Gastrocnemius medialis (tissue), 4 donors: Measurements from ENCODE around the gene PODNL1.

Source experiments
- POLR2A ChIP-seq, 2 donors: fragments of 450-650 bp; IDR thresholded peaks; one replicate each; pipeline ENCODE4 v1.6.1; 2017; ENCODE audit warnings: antibody characterized with exemption in 2 of 2, mild to moderate bottlenecking in 2 of 2, moderate library complexity in 2 of 2
- TF ChIP-seq, protein P1 (sequence below), 5 experiments: fragments of 450-650 bp in 3 of 5; fragments of 200-600 bp in 2 of 5; sonication (generic) in 2 of 5; IDR thresholded peaks in 4 of 5; conservative IDR thresholded peaks in 1 of 5; 1 replicate in 4 of 5; 2 replicates in 1 of 5; pipeline ENCODE4 v1.5.1; 2016 to 2019; ENCODE audit warnings: antibody characterized with exemption in 5 of 5, mild to moderate bottlenecking in 3 of 5, moderate library complexity in 3 of 5

DNA sequence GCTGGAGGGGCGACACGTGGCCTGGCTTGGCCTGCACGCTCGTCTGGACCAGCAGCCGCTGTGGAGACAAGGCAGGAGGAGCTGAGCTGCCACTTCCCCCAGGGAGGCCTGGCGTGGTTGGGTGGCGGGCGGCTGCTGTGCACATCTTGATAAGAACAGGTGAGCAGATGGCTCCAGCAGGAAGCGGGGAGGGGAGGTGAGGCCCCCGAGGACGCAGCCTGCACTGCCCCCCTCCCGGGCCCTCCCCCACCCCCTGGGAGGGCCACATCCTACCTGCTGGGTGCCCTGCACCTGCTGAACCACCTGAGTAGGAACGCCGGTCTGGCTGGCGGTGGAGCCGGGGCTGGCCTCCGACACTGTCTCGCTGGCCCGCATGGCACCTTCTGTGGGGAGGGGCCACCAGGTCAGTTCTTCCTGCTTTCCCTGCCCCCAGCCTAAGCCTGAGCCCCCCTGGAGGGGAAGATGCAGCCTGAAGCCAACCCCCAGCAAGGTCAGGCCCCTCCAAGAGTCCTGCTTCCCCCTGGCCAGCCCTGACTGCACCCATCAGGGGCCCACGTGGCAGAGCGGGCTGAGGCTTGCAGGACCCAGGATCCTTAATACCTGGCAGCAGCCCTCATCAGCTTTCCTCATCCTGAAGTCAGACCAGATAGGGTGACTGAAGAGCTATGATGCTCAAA lies 45.1 kb upstream of the PODNL1 start:
- no peak for TF ChIP-seq POLR2A (IDR thresholded peaks at IDR 0.05)
- TF ChIP-seq, protein P1, sequence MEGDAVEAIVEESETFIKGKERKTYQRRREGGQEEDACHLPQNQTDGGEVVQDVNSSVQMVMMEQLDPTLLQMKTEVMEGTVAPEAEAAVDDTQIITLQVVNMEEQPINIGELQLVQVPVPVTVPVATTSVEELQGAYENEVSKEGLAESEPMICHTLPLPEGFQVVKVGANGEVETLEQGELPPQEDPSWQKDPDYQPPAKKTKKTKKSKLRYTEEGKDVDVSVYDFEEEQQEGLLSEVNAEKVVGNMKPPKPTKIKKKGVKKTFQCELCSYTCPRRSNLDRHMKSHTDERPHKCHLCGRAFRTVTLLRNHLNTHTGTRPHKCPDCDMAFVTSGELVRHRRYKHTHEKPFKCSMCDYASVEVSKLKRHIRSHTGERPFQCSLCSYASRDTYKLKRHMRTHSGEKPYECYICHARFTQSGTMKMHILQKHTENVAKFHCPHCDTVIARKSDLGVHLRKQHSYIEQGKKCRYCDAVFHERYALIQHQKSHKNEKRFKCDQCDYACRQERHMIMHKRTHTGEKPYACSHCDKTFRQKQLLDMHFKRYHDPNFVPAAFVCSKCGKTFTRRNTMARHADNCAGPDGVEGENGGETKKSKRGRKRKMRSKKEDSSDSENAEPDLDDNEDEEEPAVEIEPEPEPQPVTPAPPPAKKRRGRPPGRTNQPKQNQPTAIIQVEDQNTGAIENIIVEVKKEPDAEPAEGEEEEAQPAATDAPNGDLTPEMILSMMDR (IDR thresholded peaks at IDR 0.05 in 4 of 5, conservative IDR thresholded peaks at IDR 0.05 in 1 of 5), result no peak
